ENCODE measurements around the gene ASCL3.
"Not testable (repeated sequence)": the region's sequence is repeated elsewhere in the genome, so short reads cannot be mapped to it uniquely, and the experiment has no call there.

Gene ASCL3, protein sequence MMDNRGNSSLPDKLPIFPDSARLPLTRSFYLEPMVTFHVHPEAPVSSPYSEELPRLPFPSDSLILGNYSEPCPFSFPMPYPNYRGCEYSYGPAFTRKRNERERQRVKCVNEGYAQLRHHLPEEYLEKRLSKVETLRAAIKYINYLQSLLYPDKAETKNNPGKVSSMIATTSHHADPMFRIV

DNA sequence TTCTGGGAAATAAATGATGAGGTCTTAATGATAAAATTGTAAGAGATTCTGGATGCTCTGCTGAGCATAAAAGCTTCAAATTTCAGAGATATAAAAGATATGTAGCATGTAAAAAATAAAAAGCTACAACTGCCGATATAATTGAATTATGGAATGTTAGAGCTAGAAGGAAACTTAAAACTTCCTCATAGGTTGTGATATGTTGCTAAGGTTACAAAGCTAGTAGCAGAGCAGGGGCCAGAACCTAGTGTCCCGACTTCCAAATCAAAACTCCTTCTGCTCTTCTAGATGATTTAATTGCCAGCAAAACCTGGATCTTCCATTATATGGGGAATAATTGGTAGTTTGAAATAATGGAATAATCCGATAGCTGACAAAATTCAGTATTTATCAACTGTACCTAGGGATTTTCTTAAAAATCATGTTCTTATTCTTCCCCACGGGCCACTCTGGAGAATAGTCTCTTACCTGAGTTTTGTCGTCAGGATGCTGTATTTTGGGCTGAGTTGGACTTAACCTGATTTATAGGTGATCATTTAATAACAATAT lies at the start of gene ASCL3:
TSS of gene ASCL3 (minus strand) at position 499 of the 549 bp plus-strand sequence. CDS start 4,855 bp downstream, outside the sequence.
- no peak for DNase-seq

DNA sequence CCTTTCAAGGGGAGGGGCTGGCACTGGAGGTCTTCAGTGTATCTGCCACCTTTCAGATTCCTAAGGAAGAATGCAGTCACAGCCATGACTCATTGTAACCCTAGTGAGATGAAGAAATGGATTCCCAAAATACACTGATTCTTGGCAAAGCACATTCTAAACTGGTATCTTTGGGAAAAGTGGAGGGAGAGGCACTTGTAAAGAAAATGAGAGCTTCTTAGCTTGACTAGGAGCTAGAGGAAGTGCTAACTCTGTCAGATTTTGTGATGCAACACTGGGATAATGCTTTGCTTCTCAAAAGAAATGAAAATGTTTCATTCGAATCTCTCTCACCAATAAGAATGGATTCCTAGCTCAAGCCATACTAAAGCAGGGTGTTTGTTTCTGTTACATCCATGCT lies 46.6 kb upstream of the ASCL3 start:
- no peak for DNase-seq

DNA sequence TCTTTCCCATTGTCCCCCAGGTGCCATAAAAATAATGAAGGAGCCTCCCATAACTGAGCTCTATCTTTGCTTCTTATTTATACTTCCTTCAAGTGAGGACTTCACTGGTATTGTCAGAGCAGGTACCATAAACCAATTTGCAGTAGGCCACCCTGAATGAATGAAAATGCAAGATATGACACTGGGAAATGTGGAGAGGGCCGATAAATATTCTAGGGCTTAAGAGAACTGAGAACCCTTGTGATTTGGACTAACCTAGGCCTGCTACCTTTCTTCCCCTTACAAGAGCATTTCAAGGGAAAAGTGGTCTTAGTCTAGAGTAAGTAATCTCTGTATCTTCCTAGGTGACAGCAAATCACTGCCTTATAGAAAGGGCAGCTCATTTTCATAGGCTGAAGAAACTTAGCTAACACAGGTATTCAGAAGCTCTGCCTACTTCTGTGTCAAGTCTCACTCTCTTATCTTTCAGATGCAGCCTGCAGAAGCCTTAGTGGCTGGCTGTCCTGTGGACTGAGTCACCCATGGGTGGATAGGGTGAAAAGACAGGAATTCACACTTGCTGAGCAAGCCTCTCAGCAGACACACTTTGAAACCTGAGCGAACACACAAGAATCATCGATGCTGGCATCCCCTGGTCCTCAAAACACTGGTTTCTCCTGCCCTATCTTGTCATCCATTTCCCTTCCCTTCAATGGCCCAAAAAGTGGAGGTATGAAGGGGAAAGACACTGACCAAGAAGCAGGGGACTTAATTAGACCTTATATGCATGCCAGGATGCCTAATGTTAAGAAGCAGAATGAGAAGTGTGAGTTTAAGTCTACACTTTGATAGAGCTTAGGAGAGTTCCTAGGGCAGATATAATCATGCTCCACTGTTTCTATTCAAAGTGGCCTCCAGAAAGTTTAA lies 45.8 kb upstream of the ASCL3 start:
- DNase-seq = peak; percentile 90

DNA sequence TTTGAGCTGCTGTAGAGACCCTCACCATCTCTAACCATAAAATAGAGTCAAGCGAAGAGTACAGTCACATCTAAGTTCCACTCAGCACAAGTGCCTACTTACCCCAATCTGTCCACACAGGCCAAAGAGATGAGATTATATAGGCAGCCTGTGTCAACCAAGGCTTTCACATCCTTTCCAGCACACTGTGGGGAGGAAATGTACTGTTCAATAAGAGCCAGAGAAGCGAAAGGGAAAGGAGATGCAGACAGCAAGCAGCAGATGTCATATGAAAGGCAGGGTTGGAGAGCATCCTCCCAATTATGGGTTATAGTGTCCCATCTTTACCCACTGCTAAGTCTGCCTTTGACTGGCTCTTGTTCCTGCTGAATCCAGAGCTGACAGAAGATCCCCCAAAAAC lies 44.6 kb upstream of the ASCL3 start:
- DNase-seq = no peak

DNA sequence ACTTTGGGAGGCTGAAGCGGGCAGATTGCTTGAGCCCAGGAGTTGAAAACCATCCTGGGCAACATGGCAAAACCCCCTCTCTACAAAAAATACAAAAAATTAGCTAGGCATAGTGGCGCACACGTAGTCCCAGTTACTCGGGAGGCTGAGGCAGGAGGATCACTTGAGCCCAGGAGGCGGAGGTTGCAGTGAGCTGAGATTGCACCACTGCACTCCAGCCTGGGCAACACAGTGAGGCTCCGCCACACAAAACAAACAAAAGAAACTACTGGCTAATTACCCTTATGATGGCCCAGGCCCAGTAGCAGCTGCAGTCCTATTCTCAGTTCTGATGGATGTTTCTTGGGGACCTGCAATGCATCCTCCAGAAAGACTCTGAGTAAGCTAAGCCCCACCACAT lies 44.0 kb upstream of the ASCL3 start:
- DNase-seq = not testable (repeated sequence)

DNA sequence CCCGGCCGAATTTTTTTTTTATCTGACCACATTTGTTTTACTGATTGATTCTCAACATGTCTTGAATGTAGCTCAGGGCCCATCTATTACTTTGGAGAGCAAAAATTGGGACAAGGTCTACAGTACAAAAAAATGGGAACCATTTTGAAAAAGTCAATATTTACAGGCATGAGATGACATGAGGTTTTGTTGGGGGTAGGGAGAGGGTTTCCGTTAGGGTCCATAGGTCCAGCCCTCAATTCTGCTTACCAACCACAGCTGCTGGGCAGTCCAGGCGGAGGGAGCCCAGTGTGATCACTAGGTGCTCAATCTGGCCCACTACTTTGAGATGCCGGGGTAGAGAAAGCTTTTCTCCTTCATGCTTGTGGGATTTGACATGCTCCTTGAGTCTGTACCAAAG lies 42.6 kb upstream of the ASCL3 start:
- DNase-seq = no peak

DNA sequence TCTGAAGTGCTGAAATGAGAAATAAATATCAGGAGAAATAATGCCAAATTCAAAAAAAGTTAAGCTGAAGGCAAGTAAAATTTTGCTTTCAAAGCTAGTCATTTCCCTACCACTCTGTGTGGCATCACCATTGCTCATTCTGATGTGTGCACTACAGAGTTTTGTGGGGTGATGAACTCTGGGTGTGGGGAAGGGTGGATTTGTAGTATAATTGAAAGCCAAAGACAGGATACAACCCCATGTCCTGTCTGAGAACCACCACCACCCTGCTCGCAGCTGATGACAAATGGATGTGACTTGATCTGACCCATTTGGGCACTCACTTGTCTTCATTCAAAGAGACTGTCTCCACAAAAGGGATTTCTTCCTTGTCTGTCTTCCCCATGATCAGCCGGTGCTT lies 40.7 kb upstream of the ASCL3 start:
- no peak for DNase-seq

DNA sequence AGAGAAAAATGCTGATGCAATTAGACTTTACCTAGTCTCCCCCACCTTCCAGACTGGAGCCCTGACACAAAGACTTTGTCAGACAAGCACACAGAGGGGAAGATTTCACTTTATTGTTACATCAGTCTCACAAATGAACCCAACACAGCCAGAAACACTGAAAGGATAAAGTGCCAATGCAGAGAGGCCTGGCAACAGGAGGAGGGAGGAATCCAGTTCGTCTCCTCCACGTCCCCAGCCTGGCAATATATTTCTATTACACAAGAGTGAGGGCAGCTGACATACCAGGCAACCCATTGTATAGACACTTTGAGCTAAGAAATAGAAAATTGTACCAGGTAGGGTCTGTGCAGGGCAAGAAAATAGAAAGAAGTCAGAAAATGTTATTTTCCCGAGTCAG lies 37.7 kb upstream of the ASCL3 start:
- no peak for DNase-seq

DNA sequence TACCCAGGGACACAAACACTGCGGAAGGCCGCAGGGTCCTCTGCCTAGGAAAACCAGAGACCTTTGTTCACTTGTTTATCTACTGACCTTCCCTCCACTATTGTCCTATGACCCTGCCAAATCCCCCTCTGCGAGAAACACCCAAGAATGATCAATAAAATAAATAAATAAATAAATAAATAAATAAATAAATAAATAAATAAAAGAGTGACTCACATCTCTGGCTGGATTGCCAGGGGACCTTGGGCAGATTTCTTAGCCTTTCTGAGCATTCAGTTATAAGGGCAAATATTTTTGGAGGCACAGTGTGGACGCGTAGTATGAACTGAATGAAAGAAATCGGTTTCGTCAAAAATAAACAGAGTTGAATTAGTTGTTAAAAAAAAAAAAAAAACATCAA lies 36.5 kb upstream of the ASCL3 start:
- DNase-seq = not testable (repeated sequence)

DNA sequence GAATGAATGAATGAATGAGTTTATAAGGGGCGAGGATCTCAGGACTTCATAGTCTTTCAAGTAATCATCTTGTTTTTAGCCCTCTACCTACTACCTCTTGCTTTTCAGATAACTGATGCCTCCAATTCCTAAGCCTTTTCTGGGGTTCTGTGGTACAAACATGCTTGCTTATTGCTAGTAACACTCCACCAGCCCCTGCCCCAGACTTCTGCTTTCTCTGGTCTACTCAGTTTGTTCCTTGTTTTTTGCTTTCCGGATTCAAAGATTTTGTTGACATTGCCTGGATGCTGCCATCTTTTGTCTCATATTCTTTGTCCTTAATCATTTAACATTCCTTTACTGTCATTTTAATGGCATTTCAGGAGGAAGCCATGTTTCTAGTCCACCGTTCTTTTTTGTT lies 30.3 kb upstream of the ASCL3 start:
- no peak for DNase-seq

DNA sequence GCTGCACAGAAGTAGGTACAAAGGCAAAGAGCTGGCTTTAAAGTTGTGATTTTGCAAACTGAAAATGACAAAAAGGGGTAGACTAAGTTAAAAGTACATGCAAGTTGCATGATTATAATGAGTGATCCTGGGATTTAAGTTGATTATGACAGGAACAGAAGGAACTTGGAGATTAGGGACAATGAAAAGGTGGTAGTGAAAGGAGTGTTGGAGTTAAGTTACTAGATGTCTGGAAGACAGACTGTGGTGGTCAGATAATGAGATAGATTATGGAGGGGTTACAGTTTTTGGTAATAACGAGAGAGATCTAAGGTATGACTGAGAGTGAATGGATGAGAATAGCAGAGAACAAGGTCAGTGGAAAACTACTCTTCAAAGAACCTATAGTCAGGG lies 29.1 kb upstream of the ASCL3 start:
- DNase-seq = peak; percentile 38

DNA sequence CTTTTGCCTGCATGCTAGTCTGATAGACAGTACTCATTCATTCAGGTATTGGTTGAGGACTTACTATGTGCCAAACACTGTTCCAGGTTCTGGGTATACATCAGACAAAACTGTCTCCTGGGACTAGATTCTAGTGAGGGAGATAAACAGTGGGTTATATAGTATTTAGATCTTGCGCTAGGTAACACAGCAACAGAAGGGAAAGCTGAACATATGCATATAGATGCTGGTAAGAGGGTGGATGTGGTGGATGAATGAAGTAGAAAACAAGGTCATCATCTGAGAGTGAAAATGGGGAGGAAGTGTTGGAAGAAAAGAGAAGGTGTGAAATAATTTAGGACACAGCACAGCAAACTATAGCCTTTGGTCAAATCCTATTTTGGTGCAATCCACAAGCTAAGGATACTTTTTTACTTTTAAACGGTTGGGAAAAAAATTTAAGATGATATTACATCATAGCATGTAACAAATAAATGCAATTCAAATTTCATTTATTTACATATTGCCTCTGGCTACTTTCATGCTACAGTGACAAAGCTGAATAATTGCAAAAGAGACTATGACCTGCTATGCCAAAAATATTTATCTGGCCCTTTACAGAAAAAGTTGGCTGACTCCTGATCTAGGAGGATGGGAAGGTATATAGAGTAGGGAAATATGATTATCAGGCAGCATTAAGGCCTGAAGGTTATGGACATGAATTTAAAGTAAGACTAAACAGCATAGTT lies 28.5 kb upstream of the ASCL3 start:
- no peak for DNase-seq

DNA sequence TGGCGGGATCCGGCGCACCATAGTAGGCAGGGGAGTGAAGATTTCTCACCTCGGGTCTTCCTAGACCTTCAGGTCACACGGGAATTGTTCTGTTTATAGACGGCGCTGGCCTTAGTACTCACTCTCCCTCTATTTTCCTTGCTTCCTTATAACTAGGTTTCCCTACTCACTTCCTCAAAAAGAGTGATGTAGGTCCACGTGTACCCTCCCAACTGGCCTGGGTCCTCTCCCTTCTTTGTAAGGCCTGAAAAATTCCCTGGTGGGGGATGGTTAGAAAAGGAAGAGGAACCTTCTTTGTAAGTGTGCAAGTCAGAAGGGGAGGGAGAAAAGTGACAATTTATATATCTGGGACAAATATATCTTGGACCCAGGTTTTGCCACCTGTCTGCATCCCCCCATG lies 24.4 kb upstream of the ASCL3 start:
- no peak for DNase-seq

DNA sequence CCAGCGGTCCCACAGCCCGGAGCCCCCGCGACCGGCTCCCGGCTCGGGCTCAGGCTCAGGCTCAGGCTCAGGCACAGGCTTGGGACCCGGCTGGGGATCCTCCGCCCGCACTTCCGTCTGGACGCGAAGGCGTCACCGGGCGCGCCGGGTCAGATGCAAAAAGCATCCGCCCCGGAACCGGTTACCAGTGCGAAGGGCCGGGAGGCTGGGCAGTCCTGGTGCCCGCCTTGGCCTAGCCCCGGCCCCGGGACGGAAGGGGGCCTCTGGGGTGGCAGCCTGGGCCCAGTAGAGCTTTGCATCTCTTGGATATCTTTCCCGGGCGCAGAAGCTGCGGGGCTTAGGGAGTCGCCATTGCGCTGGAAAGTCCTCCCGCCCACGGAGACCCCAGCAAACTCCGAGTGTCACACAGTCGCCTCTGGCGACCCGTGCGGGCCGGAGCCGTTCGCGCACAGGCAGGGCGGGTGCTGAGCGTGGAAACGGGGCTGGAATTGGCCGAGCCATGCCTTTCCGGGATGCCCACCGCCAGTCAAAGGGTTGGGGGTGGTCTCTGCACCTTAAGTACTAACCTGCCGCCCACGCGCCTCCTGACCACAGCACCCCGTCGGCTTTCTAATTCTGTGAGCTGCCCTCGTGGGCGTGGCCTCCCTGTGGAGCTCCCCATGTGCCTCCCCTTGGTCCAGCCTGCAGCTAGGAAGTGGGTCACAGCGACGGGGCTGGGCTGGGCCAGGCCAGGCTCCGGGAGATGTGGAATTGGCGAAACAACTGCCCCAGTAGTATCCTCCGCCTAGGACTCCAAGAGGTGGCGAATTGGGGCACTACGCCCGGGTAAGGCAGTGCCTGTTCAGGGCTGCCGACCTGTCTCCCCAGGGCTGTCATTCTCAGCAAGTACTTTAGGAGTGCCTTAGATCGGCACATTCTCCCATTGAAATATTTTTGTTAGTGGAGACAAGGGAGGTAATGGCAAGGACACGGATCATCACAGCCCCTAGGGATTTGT lies 21.8 kb upstream of the ASCL3 start, which contains the start of gene TMEM9B:
TSS of gene TMEM9B (minus strand) at position 119 of the 997 bp plus-strand sequence. CDS start 129 bp downstream, outside the sequence.
- DNase-seq = peak; percentile 90

DNA sequence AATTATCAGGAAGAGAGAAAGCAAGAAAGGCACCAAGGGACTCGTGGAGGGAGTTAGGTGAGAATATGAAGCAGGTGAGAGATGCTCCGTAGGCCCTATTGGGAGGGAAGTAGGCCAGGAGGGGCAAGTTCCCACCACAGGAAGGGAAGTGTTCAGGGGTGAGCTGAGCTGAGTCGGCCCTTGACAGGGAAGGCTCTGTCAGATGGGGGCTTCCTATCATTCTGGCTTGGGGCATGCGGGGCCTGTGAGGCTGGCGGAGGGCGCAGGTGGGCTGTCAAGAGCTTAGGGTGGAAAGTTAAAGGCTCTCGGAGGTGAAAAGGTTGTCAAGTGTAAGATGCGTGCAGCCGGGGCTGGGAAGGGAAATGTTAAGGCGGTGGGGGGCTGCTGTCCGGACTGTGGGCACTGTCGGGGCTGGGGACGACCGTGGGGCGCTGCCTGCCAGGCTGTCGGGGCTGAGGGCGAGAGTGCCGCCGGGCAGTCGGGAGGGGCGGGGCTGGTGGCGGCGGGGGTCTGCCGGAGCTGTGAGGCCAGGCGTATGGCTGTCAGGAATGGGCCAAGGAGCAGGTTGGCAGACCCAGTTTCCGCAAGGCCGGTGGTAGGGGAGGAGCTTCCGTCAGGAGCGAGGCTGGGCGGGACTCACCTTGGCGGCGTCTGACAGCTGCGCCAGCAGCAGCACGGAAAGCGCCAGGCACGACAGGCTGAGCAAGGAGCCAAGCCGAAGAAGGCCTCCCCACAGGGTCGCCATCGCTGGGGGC lies 20.9 kb upstream of the ASCL3 start:
- DNase-seq = peak; percentile 89

DNA sequence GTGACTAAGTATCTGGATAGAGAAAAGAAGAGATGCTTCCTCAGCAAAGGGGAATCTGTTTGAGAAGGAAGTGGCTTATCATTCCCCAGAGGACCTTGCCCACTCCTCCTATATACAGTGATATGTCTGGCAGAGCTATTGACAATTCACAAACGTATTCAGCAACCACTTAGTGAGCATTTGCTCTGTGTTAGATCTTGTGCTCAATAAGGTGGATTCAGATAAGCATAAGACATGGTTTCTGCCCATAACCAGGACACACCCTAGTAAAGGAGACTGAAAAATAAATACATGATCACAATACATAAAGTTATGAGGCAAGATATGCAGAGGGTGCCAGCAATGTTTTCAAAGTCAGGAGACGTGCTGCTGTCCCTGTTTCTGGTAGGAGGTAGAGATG lies 20.0 kb upstream of the ASCL3 start:
- DNase-seq = peak; percentile 95

DNA sequence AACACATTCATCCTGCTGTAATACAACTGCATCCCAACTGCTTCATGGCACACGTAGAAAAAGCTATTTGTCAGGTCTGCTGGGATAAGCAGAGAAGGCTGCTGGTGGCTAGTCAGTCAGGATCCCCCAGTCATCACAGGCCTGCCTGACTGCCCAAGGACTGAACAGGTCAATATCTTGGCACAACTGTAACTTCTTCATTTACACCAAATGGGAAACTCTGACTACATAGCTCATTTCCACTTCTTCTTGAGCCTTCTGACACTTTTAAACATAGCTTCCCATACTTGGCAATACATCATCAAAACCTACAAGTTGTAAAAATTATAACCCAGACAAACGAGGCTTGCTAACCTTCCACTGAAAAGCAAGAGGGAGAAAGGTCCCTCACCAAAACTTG lies 18.6 kb upstream of the ASCL3 start:
- no peak for DNase-seq

DNA sequence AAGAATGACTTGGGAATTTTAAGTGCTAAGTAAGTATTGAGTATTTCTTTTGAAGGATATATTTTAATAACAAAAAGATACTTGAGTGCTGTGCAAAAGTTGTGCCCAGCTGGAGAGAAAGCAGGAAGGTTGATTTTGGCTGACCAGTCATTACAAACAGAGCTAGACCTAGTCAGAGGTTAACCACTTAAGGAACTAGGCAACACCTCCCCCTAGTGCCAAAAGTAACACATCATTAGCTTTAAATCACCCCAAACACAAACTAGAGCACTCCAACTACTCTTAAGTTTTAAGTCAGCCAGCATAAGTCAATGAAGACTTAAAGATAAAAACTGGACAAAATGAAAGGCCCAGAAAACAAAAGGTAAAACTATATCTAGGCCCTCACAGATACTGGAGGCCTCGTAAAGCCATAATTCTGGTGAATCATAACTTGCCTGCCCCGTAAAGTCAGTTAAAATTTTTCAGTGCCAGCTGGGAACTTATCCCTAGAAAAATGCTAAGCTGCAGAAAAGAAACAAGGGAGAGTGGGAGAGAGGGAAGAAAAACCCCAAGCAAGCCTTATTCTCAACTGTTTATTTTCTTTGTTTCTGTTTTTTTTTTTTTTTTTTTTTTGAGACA lies 16.8 kb upstream of the ASCL3 start:
- DNase-seq = peak; percentile 88

DNA sequence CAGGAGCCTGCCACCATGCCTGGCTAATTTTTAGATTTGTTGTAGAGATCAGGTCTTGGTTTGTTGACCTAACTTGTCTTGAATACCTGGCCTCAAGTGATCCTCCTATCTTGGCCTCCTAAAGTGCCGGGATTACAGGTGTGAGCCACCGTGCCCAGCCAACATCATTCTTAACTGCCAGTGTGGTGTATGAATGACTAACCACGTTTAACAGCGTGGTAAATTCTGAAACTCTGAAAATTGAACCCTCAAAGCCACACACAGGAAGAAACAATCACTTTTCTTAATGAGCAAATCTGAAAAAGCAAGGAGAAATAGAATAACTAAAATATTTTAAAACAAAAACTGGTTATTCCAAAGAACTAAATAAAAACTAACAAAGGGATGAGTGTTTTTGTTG lies 14.0 kb upstream of the ASCL3 start:
- DNase-seq = no peak

DNA sequence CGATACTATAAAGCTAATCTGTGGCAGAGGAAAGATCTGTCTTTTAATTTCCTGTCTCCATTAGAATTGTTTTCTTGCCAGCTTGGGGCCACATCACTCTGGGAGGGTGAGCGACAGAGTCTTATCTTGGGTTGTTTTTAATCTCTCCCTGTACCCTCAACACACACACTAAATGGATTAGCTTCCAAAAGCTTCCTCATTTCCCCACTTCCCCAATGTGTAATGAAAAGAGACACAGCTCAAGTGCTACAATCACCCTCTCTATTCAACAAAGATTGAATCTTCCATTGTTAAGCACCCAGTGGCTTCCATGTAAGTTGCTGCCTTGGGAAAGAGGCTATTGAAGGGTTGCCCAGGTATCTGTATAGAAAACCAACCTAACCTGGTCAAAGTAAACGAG lies 6.1 kb upstream of the ASCL3 start:
- peak; percentile 47 for DNase-seq

All from hematopoietic multipotent progenitor cell treated with erythropoietin and hydrocortisone succinate and interleukin-3 and kit ligand, for 8 days (in vitro differentiated cells).